Astrocyte (in vitro differentiated cells and primary cell): ENCODE measurements around the gene LRRC36. TPM values are rescaled to one million over a fixed set of nuclear protein-coding genes. Genes with fewer than 3 reads are reported as not detected.

Experiments used
- DNase-seq: peaks from one replicate; pipeline ENCODE4 v3.0.0-alpha.2; 2010; ENCODE audit warnings: low read depth
- FAIRE-seq: peaks from 2 replicates; lab custom pipeline; 2011; peaks lifted over from hg19 to GRCh38; lab: Jason Lieb, UNC
- H2AFZ ChIP-seq: 2 replicates; pipeline ENCODE4 v1.6.0; 2012; ENCODE audit warnings: low read depth, low read length, inconsistent platforms
- H3K27ac ChIP-seq: 2 replicates; pipeline ENCODE4 v1.5.1; 2011; ENCODE audit warnings: low read depth, low read length, inconsistent platforms
- H3K27me3 ChIP-seq: 2 replicates; pipeline ENCODE4 v1.6.0; 2011; ENCODE audit warnings: low read length, inconsistent platforms; ENCODE audit not compliant: insufficient read depth
- H3K36me3 ChIP-seq: 2 replicates; pipeline ENCODE4 v1.5.1; 2011; ENCODE audit warnings: low read length, inconsistent platforms; ENCODE audit not compliant: insufficient read depth
- H3K4me1 ChIP-seq: 2 replicates; pipeline ENCODE4 v1.5.1; 2011; ENCODE audit warnings: low read length, inconsistent platforms; ENCODE audit not compliant: insufficient read depth
- H3K4me2 ChIP-seq: 2 replicates; pipeline ENCODE4 v1.6.0; 2012; ENCODE audit warnings: low read length, inconsistent platforms
- H3K4me3 ChIP-seq: 2 replicates; pipeline ENCODE4 v1.5.1; 2011; ENCODE audit warnings: low read depth, mild to moderate bottlenecking, low read length, inconsistent platforms; ENCODE audit not compliant: insufficient read depth
- H3K79me2 ChIP-seq: 2 replicates; pipeline ENCODE4 v1.6.0; 2012; ENCODE audit warnings: mild to moderate bottlenecking, low read length, inconsistent platforms; ENCODE audit not compliant: insufficient read depth
- H3K9ac ChIP-seq: 2 replicates; pipeline ENCODE4 v1.6.0; 2012; ENCODE audit warnings: mild to moderate bottlenecking, low read length, inconsistent platforms
- H3K9me3 ChIP-seq: 2 replicates; pipeline ENCODE4 v1.5.1; 2012; ENCODE audit warnings: low read depth, mild to moderate bottlenecking, low read length, inconsistent platforms; ENCODE audit not compliant: insufficient read depth
- H4K20me1 ChIP-seq: 2 replicates; pipeline ENCODE4 v1.6.0; 2012; ENCODE audit warnings: low read length, inconsistent platforms; ENCODE audit not compliant: insufficient read depth
- H3K27ac Mint-ChIP-seq: one replicate; pipeline ENCODE4 v1.8.0; 2021; ENCODE audit warnings: mild to moderate bottlenecking, mixed read lengths; ENCODE audit not compliant: unreplicated experiment
- H3K27me3 Mint-ChIP-seq: one replicate; pipeline ENCODE4 v1.8.0; 2021; ENCODE audit warnings: low read depth, mixed read lengths; ENCODE audit not compliant: unreplicated experiment
- H3K36me3 Mint-ChIP-seq: one replicate; pipeline ENCODE4 v1.8.0; 2021; ENCODE audit warnings: low read depth, mixed read lengths; ENCODE audit not compliant: unreplicated experiment
- H3K4me1 Mint-ChIP-seq: one replicate; pipeline ENCODE4 v1.8.0; 2021; ENCODE audit warnings: low read depth, mixed read lengths; ENCODE audit not compliant: unreplicated experiment
- H3K4me3 Mint-ChIP-seq: one replicate; pipeline ENCODE4 v1.8.0; 2021; ENCODE audit warnings: mild to moderate bottlenecking, moderate library complexity, mixed read lengths; ENCODE audit not compliant: unreplicated experiment
- H3K9me3 Mint-ChIP-seq: one replicate; pipeline ENCODE4 v1.8.0; 2021; ENCODE audit warnings: mild to moderate bottlenecking, mixed read lengths; ENCODE audit not compliant: unreplicated experiment
- CTCF ChIP-seq: IDR thresholded peaks from 2 replicates; pipeline ENCODE4 v1.5.1; 2011; ENCODE audit warnings: low read depth, mild to moderate bottlenecking, inconsistent platforms, low read length, moderate library complexity; ENCODE audit not compliant: insufficient read depth
- EZH2 ChIP-seq: IDR thresholded peaks from 2 replicates; pipeline ENCODE4 v1.6.1; 2012; ENCODE audit warnings: mild to moderate bottlenecking, low read length, inconsistent platforms; ENCODE audit not compliant: insufficient read depth
- total RNA-seq: library from RNA; stranded (reverse); gene quantifications from 2 replicates; pipeline ENCODE4 v1.2.1, GENCODE V29; 2021

Gene LRRC36
- total RNA-seq, 1 donor from 2014 or later = not detected

DNA sequence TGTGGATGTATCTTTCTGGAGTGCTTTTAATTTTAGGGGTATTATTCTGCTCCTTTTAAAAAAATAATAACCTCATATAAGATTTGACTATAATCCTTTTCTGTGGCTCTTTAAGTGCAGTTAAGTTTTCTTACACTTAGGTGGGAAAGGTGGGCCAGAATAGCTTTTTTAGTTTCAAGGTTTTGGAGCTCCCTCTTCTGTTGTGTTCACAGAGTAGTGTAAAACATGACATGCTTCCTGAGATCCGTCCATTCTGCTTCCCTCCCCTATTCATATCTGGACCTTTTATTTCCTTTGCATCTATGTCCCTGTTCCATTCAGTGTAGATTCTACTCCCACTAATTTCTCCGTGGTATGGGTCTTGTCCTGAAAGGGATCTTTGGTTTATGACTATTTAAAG, 12.8 kb downstream of the LRRC36 start:
- Histone ChIP-seq H3K36me3 (no peaks in the 10 kb centered on the region), H3K4me2 (no peak overlapping the region), H3K79me2 (no peaks in the 10 kb centered on the region), H3K27ac (no peak overlapping the region), H3K9me3 (no peaks in the 10 kb centered on the region), H3K4me1 (no peaks in the 10 kb centered on the region), H3K4me3 (no peak overlapping the region), H3K27me3 (no peaks in the 10 kb centered on the region), H2AFZ (no peak overlapping the region), H4K20me1 (no peaks in the 10 kb centered on the region), H3K9ac (no peak overlapping the region)
- DNase-seq (peak; percentile 9), FAIRE-seq (no peak)
- peaks cover 2% of the 10 kb centered on the region for H3K9me3 Mint-ChIP-seq
- no peaks in the 10 kb centered on the region for H3K36me3 Mint-ChIP-seq
- TF ChIP-seq EZH2 (no peak), CTCF (peak; percentile 5)
- H3K27ac Mint-ChIP-seq = no peak overlapping the region
- H3K27me3 Mint-ChIP-seq = peaks cover 4% of the 10 kb centered on the region
- H3K4me1 Mint-ChIP-seq = no peaks in the 10 kb centered on the region
- no peak overlapping the region for H3K4me3 Mint-ChIP-seq

DNA sequence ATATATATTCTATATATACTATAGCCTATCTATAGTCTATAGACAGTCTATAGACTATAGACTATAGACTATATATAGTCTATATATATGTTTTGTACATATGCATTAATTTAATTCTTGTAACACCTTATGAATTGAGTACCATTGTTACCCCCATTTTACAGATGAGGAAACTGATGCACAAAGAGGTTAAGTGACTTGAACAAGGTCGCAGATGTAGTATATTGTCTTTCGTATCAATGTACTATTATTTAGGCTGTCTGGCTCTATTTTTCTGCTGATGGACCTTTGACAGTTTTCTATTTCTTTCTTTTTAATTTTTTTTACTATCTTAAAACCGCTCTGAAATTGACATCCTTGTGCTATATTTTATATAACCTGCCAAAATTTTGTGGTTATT, 14.6 kb downstream of the LRRC36 start:
- Histone ChIP-seq H3K27me3 (no peaks in the 10 kb centered on the region), H4K20me1 (no peaks in the 10 kb centered on the region), H3K27ac (no peak overlapping the region), H2AFZ (no peak overlapping the region), H3K79me2 (no peaks in the 10 kb centered on the region), H3K9ac (no peak overlapping the region), H3K9me3 (no peaks in the 10 kb centered on the region), H3K4me3 (no peak overlapping the region), H3K36me3 (no peaks in the 10 kb centered on the region), H3K4me2 (no peak overlapping the region), H3K4me1 (no peaks in the 10 kb centered on the region)
- H3K4me3 Mint-ChIP-seq = no peak overlapping the region
- H3K9me3 Mint-ChIP-seq = no peaks in the 10 kb centered on the region
- H3K4me1 Mint-ChIP-seq = no peaks in the 10 kb centered on the region
- peaks cover 10% of the 10 kb centered on the region for H3K27me3 Mint-ChIP-seq
- DNase-seq (no peak), FAIRE-seq (no peak)
- TF ChIP-seq CTCF = no peak
- no peak overlapping the region for H3K27ac Mint-ChIP-seq
- H3K36me3 Mint-ChIP-seq = no peaks in the 10 kb centered on the region

GRCh38 chr16:67342616-67343015, 16.0 kb downstream of the LRRC36 start:
- Histone ChIP-seq H3K27me3 (no peaks in the 10 kb centered on the region), H3K4me3 (no peak overlapping the region), H3K36me3 (no peaks in the 10 kb centered on the region), H4K20me1 (no peaks in the 10 kb centered on the region), H3K4me1 (no peaks in the 10 kb centered on the region), H3K9ac (no peak overlapping the region), H2AFZ (no peak overlapping the region), H3K27ac (no peak overlapping the region), H3K4me2 (no peak overlapping the region), H3K9me3 (no peaks in the 10 kb centered on the region), H3K79me2 (no peaks in the 10 kb centered on the region)
- Mint-ChIP-seq H3K36me3 (no peaks in the 10 kb centered on the region), H3K4me1 (no peaks in the 10 kb centered on the region), H3K4me3 (no peak overlapping the region), H3K27me3 (peaks cover 13% of the 10 kb centered on the region), H3K9me3 (no peaks in the 10 kb centered on the region), H3K27ac (no peak overlapping the region)
- TF ChIP-seq EZH2 (no peak), CTCF (no peak)
- no peak for DNase-seq
- no peak for FAIRE-seq
